ENCODE data around the gene RPN2. TPM values are rescaled to one million over a fixed set of nuclear protein-coding genes. Genes with fewer than 3 reads are reported as not detected.
A peak's percentile ranks its signal among the peaks of the same experiment; 100 is the strongest.

RPN2 gene
- total RNA-seq, 1 donor from 2014 or later: 178 TPM

DNA sequence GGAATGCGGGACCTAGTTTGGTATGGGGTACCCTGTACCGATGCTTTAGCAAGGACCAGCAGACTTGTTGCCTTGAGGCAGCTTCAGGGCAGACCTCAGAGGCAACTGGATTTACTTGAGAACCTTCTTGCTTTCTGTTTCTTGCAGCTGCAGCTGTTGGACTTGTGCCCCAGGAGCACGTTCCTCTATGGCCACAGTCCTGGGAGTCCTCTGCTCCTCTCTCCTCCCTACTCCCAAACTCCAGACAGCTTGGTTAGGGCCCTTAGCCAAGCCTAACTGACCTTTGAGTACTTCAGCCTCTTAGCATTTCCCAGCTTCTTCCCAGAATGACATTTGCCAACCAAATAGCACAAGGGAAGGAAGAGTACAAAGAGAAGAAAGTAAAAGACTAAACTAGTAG is 47.8 kb downstream of the RPN2 start:
- Histone ChIP-seq H3K36me3 (ENCODE audit: control insufficient read depth, insufficient read depth, low read length) (peaks cover 51% of the 10 kb centered on the region), H3K27me3 (ENCODE audit: control insufficient read depth, insufficient read depth, low read length) (no peaks in the 10 kb centered on the region), H3K4me3 (ENCODE audit: low read depth, low read length) (no peak overlapping the region)
- FAIRE-seq (no peak), DNase-seq (ENCODE audit: low read depth) (no peak)
- TF ChIP-seq, protein P1, sequence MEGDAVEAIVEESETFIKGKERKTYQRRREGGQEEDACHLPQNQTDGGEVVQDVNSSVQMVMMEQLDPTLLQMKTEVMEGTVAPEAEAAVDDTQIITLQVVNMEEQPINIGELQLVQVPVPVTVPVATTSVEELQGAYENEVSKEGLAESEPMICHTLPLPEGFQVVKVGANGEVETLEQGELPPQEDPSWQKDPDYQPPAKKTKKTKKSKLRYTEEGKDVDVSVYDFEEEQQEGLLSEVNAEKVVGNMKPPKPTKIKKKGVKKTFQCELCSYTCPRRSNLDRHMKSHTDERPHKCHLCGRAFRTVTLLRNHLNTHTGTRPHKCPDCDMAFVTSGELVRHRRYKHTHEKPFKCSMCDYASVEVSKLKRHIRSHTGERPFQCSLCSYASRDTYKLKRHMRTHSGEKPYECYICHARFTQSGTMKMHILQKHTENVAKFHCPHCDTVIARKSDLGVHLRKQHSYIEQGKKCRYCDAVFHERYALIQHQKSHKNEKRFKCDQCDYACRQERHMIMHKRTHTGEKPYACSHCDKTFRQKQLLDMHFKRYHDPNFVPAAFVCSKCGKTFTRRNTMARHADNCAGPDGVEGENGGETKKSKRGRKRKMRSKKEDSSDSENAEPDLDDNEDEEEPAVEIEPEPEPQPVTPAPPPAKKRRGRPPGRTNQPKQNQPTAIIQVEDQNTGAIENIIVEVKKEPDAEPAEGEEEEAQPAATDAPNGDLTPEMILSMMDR (IDR thresholded peaks at IDR 0.05; ENCODE audit: insufficient read depth, low read length, severe bottlenecking): no peak

DNA sequence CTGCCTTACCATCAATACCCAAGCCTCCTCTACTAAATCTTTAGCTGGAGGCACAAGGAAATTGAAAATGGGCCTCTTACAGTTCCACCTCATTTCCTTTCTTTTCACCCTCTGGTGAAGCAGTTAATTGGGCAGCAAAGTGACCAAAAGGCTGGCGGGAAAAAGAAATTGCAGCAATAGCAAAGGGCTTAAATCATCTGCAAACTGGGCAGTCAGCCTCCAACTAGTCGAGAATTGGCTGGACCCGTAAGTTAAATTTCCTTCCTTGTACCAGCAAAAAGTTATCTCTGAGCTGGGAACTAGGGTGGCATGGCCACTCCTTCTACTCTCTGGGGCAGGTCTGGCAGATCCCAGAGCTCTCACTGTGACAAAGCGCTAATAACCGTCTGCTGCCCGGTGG is 49.0 kb downstream of the RPN2 start:
- TF ChIP-seq, protein P1 (IDR thresholded peaks at IDR 0.05; ENCODE audit: insufficient read depth, low read length, severe bottlenecking): no peak
- peaks cover 56% of the 10 kb centered on the region for H3K36me3 ChIP-seq (ENCODE audit: control insufficient read depth, insufficient read depth, low read length)
- FAIRE-seq (no peak), DNase-seq (ENCODE audit: low read depth) (no peak)
- H3K27me3 ChIP-seq (ENCODE audit: control insufficient read depth, insufficient read depth, low read length): no peaks in the 10 kb centered on the region
- H3K4me3 ChIP-seq (ENCODE audit: low read depth, low read length): no peak overlapping the region

- H3K27me3 ChIP-seq (ENCODE audit: control insufficient read depth, insufficient read depth, low read length): no peaks in the 10 kb centered on the region
- H3K36me3 ChIP-seq (ENCODE audit: control insufficient read depth, insufficient read depth, low read length): peaks cover 54% of the 10 kb centered on the region
- H3K4me3 ChIP-seq (ENCODE audit: low read depth, low read length): no peak overlapping the region
- FAIRE-seq: no peak
- TF ChIP-seq, protein P1 (IDR thresholded peaks at IDR 0.05; ENCODE audit: insufficient read depth, low read length, severe bottlenecking): no peak
- DNase-seq (ENCODE audit: low read depth): no peak
Observed at GRCh38 chr20:37228656-37229055, 49.5 kb downstream of the RPN2 start.

DNA sequence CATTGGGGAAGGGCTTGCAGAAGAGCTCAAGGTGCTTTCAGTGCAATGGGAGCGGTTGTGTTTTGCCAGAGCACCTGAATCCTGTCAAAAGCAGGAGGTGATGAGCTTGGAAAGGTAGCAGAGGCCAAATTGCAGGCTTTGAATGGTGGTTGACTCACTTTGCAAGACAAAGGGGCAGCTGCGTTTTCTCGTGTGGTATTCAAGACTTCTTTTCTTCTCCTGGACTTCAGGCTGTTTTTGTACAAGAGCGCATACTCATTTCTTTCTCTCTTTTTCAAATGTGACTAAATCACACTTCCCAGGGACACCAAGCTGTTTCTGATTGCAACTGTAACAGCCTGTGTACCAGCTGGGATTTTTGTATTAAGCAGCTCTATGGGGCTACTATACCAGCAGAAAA is 50.2 kb downstream of the RPN2 start:
- FAIRE-seq: peak; percentile 13
- TF ChIP-seq, protein P1 (IDR thresholded peaks at IDR 0.05; ENCODE audit: insufficient read depth, low read length, severe bottlenecking): no peak
- no peak for DNase-seq (ENCODE audit: low read depth)
- peaks cover 52% of the 10 kb centered on the region for H3K36me3 ChIP-seq (ENCODE audit: control insufficient read depth, insufficient read depth, low read length)
- no peak overlapping the region for H3K4me3 ChIP-seq (ENCODE audit: low read depth, low read length)
- no peaks in the 10 kb centered on the region for H3K27me3 ChIP-seq (ENCODE audit: control insufficient read depth, insufficient read depth, low read length)

- Histone ChIP-seq H3K27me3 (ENCODE audit: control insufficient read depth, insufficient read depth, low read length) (no peaks in the 10 kb centered on the region), H3K36me3 (ENCODE audit: control insufficient read depth, insufficient read depth, low read length) (peaks cover 48% of the 10 kb centered on the region), H3K4me3 (ENCODE audit: low read depth, low read length) (no peak overlapping the region)
- TF ChIP-seq, protein P1 (IDR thresholded peaks at IDR 0.05; ENCODE audit: insufficient read depth, low read length, severe bottlenecking): no peak
- DNase-seq (ENCODE audit: low read depth): no peak
- FAIRE-seq: no peak
Observed at GRCh38 chr20:37230200-37230599, 51.1 kb downstream of the RPN2 start.

DNA sequence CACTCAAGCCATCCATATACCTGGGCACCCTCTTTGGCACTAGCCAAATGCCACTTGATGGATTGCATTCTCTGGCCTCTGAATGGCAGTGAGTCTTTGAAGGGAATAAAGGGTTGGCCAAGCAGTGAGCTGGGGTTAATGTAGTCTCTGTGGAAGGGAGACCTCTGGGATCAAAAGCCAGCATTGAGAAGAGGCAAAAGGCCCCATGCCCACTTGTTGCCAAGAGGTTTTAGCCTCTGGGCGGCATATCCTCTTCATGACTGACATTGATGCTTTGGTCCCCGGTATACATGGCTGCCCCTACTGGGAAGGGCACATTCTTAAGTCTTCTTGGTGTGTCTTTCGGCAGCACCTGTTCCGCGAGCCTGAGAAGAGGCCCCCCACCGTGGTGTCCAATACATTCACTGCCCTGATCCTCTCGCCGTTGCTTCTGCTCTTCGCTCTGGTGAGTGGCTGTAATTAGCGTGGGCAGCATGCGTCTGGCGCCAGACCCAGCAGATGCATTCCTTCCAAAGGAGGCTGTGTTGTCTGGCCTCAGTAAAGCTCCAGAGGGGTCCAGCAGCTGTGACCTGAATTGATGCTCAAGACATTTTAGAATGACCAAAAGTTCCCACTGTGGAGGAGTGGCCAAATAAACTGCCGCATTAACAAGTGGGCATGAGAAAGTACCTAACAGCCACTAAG is 53.0 kb downstream of the RPN2 start:
- peaks cover 48% of the 10 kb centered on the region for H3K36me3 ChIP-seq (ENCODE audit: control insufficient read depth, insufficient read depth, low read length)
- no peak for DNase-seq (ENCODE audit: low read depth)

More for the DNA sequence above, 53.0 kb downstream of the RPN2 start:
- Histone ChIP-seq H3K27me3 (ENCODE audit: control insufficient read depth, insufficient read depth, low read length) (no peaks in the 10 kb centered on the region), H3K4me3 (ENCODE audit: low read depth, low read length) (no peak overlapping the region)
- TF ChIP-seq, protein P1 (IDR thresholded peaks at IDR 0.05; ENCODE audit: insufficient read depth, low read length, severe bottlenecking): no peak
- FAIRE-seq: no peak
